HTERT RPE-1 (cell line): ENCODE results near the gene GPD1L.
"Not testable (repeated sequence)": the region's sequence is repeated elsewhere in the genome, so short reads cannot be mapped to it uniquely, and the experiment has no call there.

Source experiments
- in situ Hi-C: fragments of 300-500 bp; cut with MboI; formaldehyde crosslinking; loops from 4 replicates; pipeline ENCODE4 v1.14.3; 2020; ENCODE audit warnings: low sequenced_read_pairs

Gene GPD1L

GRCh38 chr3:32180141-32180784 lies 73.8 kb downstream of the GPD1L start:
- in situ Hi-C loops = no loop called here

GRCh38 chr3:32181365-32181764 lies 74.9 kb downstream of the GPD1L start:
- in situ Hi-C loops = no loop called here

GRCh38 chr3:32181796-32182195 lies 75.4 kb downstream of the GPD1L start:
- in situ Hi-C loops = no loop called here

GRCh38 chr3:32184187-32184730 lies 77.8 kb downstream of the GPD1L start:
- in situ Hi-C loops = no loop called here

GRCh38 chr3:32186097-32186496 lies 79.7 kb downstream of the GPD1L start:
- in situ Hi-C loops = no loop called here

- in situ Hi-C loops = no loop called here
Observed at GRCh38 chr3:32186876-32187275, 80.5 kb downstream of the GPD1L start.

GRCh38 chr3:32189693-32190092 lies 83.3 kb downstream of the GPD1L start:
- in situ Hi-C loops = no loop called here

GRCh38 chr3:32190556-32190955 lies 84.1 kb downstream of the GPD1L start:
- in situ Hi-C loops = not testable (repeated sequence)

GRCh38 chr3:32193101-32193500 lies 86.7 kb downstream of the GPD1L start:
- in situ Hi-C loops = no loop called here

- in situ Hi-C loops = no loop called here
Observed at GRCh38 chr3:32194653-32195052, 88.2 kb downstream of the GPD1L start.

- in situ Hi-C loops = no loop called here
Observed at GRCh38 chr3:32195995-32196540, 89.6 kb downstream of the GPD1L start.

GRCh38 chr3:32197991-32198390 lies 91.6 kb downstream of the GPD1L start:
- in situ Hi-C loops = no loop called here

GRCh38 chr3:32198714-32199113 lies 92.3 kb downstream of the GPD1L start:
- in situ Hi-C loops = no loop called here

GRCh38 chr3:32200490-32200889 lies 94.1 kb downstream of the GPD1L start:
- in situ Hi-C loops = no loop called here

- in situ Hi-C loops = no loop called here
Observed at GRCh38 chr3:32200992-32201758, 94.8 kb downstream of the GPD1L start.

GRCh38 chr3:32202496-32202895 lies 96.1 kb downstream of the GPD1L start:
- in situ Hi-C loops = no loop called here

- in situ Hi-C loops = no loop called here
Observed at GRCh38 chr3:32203854-32204253, 97.4 kb downstream of the GPD1L start.

- in situ Hi-C loops = no loop called here
Observed at GRCh38 chr3:32208447-32208846, 102.0 kb downstream of the GPD1L start.

GRCh38 chr3:32215185-32215584 lies 108.8 kb downstream of the GPD1L start:
- in situ Hi-C loops = no loop called here

GRCh38 chr3:32216172-32216783 lies 109.9 kb downstream of the GPD1L start:
- in situ Hi-C loops = no loop called here

- in situ Hi-C loops = no loop called here
Observed at GRCh38 chr3:32217339-32217738, 110.9 kb downstream of the GPD1L start.
